Spleen (tissue), 11 donors: ENCODE data around the gene MAP4K1. TPM values are rescaled to one million over a fixed set of nuclear protein-coding genes. Genes with fewer than 3 reads are reported as not detected.

Source experiments
- DNase-seq: peaks from one replicate; pipeline ENCODE4 v3.0.0-alpha.2; 2020
- H3K27ac ChIP-seq, 8 donors: fragments of 200-600 bp; sonication (generic) in 7 of 8; 1 replicate in 4 of 8; 2 replicates in 4 of 8; pipeline versions ENCODE4 v1.5.0 to v1.8.0; 2016 to 2021; ENCODE audit warnings: inconsistent platforms in 4 of 8, mild to moderate bottlenecking in 4 of 8, moderate library complexity in 1 of 8
- H3K27me3 ChIP-seq, 7 donors: fragments of 200-600 bp; sonication (generic) in 6 of 7; replicated peaks in 1 of 7; 1 replicate in 4 of 7; 2 replicates in 3 of 7; pipeline versions ENCODE4 v1.5.0 to v1.8.0; 2016 to 2021; ENCODE audit warnings: inconsistent platforms in 3 of 7, mild to moderate bottlenecking in 1 of 7
- H3K36me3 ChIP-seq, 6 donors: fragments of 200-600 bp; sonication (generic) in 5 of 6; 1 replicate in 4 of 6; 2 replicates in 2 of 6; pipeline versions ENCODE4 v1.5.0 to v1.8.0; 2016 to 2021; ENCODE audit warnings: inconsistent platforms in 2 of 6
- H3K4me1 ChIP-seq, 6 donors: fragments of 200-600 bp; sonication (generic) in 5 of 6; 1 replicate in 3 of 6; 2 replicates in 3 of 6; pipeline versions ENCODE4 v1.5.0 to v1.8.0; 2016 to 2021; ENCODE audit warnings: inconsistent platforms in 3 of 6
- H3K4me3 ChIP-seq, 8 donors: fragments of 200-600 bp; sonication (generic) in 7 of 8; 1 replicate in 4 of 8; 2 replicates in 4 of 8; pipeline versions ENCODE4 v1.5.0 to v1.8.0; 2016 to 2021; ENCODE audit warnings: inconsistent platforms in 4 of 8, mild to moderate bottlenecking in 4 of 8, moderate library complexity in 2 of 8
- H3K9me3 ChIP-seq, 8 donors: fragments of 200-600 bp; sonication (generic) in 7 of 8; 1 replicate in 4 of 8; 2 replicates in 4 of 8; pipeline versions ENCODE4 v1.5.0 to v1.8.0; 2016 to 2021; ENCODE audit warnings: inconsistent platforms in 4 of 8
- POLR2A ChIP-seq, 3 donors: fragments of 450-650 bp; IDR thresholded peaks; one replicate each; pipeline ENCODE4 v1.5.1; 2017; ENCODE audit warnings: antibody characterized with exemption in 3 of 3, mild to moderate bottlenecking in 1 of 3
- POLR2AphosphoS5 ChIP-seq, 3 donors: sonication (generic); formaldehyde crosslinking; IDR thresholded peaks; one replicate each; pipeline ENCODE4 v1.5.1; 2017; ENCODE audit warnings: antibody characterized with exemption in 3 of 3
- WGBS, 5 donors: extraction: QIAGEN DNeasy Blood & Tissue Kit in 3 of 5; methylation state at CpG; one replicate each; pipeline versions ENCODE4 v1.1.5 to v1.1.7; 2013 to 2018; 5-methylcytosine and 5-hydroxymethylcytosine counted together
- intact Hi-C: fragments of 100-400 bp; cut with DNase I; formaldehyde crosslinking; loops from one replicate; pipeline ENCODE4 v1.15.0; 2023; ENCODE audit warnings: low total_unique reads
- polyA plus RNA-seq, 3 donors: library from polyadenylated mRNA; stranded (reverse); fragments of 200-250 nt; gene quantifications; one replicate each; pipeline ENCODE4 v1.2.1, GENCODE V29; 2013
- total RNA-seq, 7 donors: library from RNA; depleted of rRNA in 3 of 7; stranded (reverse); fragments of >200 nt in 3 of 7; fragmentation: NEBNext Ultra II Directional in 4 of 7; extraction: Animal tissue kit (Norgen Biotek cat#: 25700) in 4 of 7; gene quantifications; one replicate each; pipeline versions ENCODE4 v1.1.0 to v1.2.1, GENCODE V29; 2016 to 2021
- TF ChIP-seq, protein P1 (sequence below), 11 experiments: fragments of 200-600 bp in 7 of 11; fragments of 450-650 bp in 4 of 11; sonication (generic) in 4 of 11; IDR thresholded peaks in 8 of 11; conservative IDR thresholded peaks in 3 of 11; 1 replicate in 7 of 11; 2 replicates in 4 of 11; pipeline versions ENCODE4 v1.4.0 to v1.8.0; 2016 to 2021; ENCODE audit warnings: antibody characterized with exemption in 11 of 11, inconsistent platforms in 4 of 11, mild to moderate bottlenecking in 1 of 11
- donor health status: healthy with polysubstance abuse.
- donor health status: DM: no; HTN: no; CAD: no; lungs with moderate emphysema.
- donor health status: DM: no; HTN: no; CAD: no.
- donor health status: Bipolar disorder and iron deficiency.
- donor health status: healthy.
- donor health status: DM: no; HTN: no; CAD: no.
- donor health status: DM: yes; HTN: yes; CAD: no.

MAP4K1 gene
- total and polyA plus RNA-seq, 10 donors = 58.2 to 163 (median 123) TPM

DNA sequence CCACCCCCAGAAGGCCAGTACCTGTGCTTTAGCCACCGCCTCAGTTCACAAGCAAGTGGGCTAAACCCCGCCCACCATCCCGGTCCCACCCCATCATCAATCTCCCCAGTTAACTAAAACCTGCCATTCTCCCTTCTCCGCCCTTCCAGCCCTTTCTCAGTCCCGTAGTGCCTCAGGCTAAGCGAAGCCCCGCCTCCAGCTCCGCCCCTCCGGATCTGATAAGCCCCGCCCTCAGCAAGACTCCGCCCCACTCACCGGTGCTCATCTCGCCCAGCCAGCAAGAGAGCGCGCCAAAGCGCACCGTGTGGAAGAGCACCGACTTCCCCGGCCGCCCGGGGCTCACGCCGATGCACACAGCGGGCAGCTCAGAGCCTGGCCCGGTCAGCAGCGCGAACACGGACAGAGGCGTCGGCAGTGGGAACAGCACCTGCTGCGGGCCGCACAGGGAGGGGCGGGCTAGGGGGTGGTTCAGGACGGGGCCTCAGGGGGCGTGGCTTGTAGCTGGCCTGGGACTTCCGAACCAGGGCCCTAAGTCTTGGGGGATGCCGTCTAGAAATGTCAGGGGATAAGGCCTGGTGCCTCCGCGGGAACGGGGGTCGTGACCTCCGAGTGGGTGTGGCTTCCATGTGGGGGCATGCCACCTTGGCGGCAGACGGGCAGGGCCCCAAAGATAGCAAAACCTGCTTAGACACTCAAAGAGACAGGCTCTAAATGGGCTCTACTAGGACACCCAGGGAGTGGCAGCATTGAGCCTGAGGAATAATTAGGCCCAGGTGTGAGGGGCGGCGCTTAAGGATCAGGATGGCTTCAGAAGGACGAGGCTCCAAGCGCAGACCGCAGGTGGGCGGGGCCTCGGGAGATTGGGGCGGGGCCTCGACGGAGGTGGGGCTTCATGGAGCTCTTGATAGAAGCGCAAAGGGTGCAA, 21.4 kb downstream of the MAP4K1 start:
- 63 to 77% (median 70%) methylated on average over 36 to 55 of the region's 55 CpGs for WGBS, 5 donors
- no peak for DNase-seq
- Histone ChIP-seq H3K27ac (no peak overlapping the region), H3K4me1 (peaks cover 0 to 8% (median 0%) of the 10 kb centered on the region in 6 donors), H3K36me3 (peaks cover 0 to 94% (median 46%) of the 10 kb centered on the region in 6 donors), H3K27me3 (no peaks in the 10 kb centered on the region), H3K4me3 (peak overlapping the region in 1 of 8 donors; percentile 17), H3K9me3 (no peaks in the 10 kb centered on the region)
- intact Hi-C loops = no loop called here
- TF ChIP-seq POLR2AphosphoS5 (IDR thresholded peaks at IDR 0.05) (peak in 1 of 3 donors; percentile 49), POLR2A (IDR thresholded peaks at IDR 0.05) (no peak)
- TF ChIP-seq, protein P1, sequence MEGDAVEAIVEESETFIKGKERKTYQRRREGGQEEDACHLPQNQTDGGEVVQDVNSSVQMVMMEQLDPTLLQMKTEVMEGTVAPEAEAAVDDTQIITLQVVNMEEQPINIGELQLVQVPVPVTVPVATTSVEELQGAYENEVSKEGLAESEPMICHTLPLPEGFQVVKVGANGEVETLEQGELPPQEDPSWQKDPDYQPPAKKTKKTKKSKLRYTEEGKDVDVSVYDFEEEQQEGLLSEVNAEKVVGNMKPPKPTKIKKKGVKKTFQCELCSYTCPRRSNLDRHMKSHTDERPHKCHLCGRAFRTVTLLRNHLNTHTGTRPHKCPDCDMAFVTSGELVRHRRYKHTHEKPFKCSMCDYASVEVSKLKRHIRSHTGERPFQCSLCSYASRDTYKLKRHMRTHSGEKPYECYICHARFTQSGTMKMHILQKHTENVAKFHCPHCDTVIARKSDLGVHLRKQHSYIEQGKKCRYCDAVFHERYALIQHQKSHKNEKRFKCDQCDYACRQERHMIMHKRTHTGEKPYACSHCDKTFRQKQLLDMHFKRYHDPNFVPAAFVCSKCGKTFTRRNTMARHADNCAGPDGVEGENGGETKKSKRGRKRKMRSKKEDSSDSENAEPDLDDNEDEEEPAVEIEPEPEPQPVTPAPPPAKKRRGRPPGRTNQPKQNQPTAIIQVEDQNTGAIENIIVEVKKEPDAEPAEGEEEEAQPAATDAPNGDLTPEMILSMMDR (IDR thresholded peaks at IDR 0.05 in 8 of 11, conservative IDR thresholded peaks at IDR 0.05 in 3 of 11) = no peak

DNA sequence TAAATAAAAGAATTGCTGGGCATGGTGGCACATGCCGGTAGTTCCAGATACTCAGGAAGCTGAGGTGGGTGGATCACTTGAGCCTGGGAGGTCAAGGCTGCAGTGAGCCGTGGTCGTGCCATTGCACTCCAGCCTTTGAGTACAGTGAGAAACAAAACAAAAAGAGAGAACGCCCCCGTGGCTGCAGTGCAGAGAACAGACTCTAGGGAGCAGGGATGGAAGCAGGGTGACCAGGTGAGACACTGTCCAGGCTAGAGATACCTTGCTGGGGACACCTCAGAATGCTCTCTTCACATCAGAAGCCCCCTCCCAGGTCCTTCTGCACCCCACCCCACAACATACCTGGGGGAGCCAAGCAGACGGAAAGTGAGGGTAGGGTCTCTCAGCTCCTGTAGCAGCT, 24.8 kb downstream of the MAP4K1 start:
- TF ChIP-seq, protein P1 (IDR thresholded peaks at IDR 0.05 in 8 of 11, conservative IDR thresholded peaks at IDR 0.05 in 3 of 11) = no peak
- TF ChIP-seq POLR2AphosphoS5 (IDR thresholded peaks at IDR 0.05) = no peak
- TF ChIP-seq POLR2A (IDR thresholded peaks at IDR 0.05) = no peak
- no peaks in the 10 kb centered on the region for H3K27me3 ChIP-seq
- H3K9me3 ChIP-seq = no peaks in the 10 kb centered on the region
- no peak overlapping the region for H3K4me3 ChIP-seq
- no peak for DNase-seq
- no peak overlapping the region for H3K27ac ChIP-seq
- intact Hi-C loops = no loop called here
- 72 to 83% (median 81%) methylated on average over 6 of the region's 6 CpGs for WGBS, 5 donors
- peaks cover 0 to 97% (median 47%) of the 10 kb centered on the region in 6 donors for H3K36me3 ChIP-seq
- peaks cover 0 to 8% (median 0%) of the 10 kb centered on the region in 6 donors for H3K4me1 ChIP-seq

DNA sequence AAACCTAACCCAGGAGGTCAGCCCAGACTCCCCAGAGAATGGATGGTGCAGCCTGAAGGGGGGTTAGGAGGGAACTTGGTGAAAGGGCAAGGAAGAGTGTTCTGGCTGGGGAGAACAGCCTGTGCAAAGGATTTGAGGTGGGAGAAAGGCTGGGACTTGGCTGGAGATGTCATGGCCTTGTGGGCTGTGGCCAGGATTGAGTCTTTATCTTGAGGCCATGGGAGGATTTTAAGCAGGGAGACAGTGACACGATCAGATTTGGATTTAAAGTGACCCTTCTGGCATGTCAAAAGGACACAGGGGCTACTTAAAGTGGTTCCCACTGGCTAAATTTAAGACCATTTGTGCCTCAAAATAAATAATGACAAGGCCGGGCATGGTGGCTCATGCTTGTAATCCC, 29.7 kb downstream of the MAP4K1 start:
- 81 to 93% (median 86%) methylated on average over 2 of the region's 2 CpGs for WGBS, 5 donors
- no peak for TF ChIP-seq POLR2AphosphoS5 (IDR thresholded peaks at IDR 0.05)
- no peaks in the 10 kb centered on the region for H3K27me3 ChIP-seq
- no peaks in the 10 kb centered on the region for H3K9me3 ChIP-seq
- peaks cover 0 to 64% (median 26%) of the 10 kb centered on the region in 6 donors for H3K36me3 ChIP-seq
- DNase-seq = no peak
- peaks cover 0 to 12% (median 7%) of the 10 kb centered on the region in 6 donors for H3K4me1 ChIP-seq
- H3K4me3 ChIP-seq = no peak overlapping the region
- no peak overlapping the region for H3K27ac ChIP-seq
- intact Hi-C loops = no loop called here

DNA sequence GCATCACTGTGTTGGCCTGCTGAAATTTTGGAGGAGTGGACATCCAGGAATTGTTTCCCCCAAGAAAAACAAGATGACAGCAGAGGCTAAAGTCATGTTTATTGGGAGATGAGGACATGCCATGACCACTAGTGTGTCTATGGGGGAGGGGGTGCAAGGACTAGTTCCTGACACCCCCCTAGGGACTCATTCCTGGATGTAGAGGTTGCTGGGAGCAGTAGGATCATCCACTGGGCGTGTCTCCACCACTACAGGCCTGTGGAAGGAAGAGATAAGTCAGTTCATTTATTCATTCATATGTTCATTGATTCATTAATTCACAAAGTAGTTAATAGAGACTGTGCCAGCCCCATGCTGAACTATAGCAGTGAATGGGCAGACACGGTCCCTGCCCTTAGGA, 30.2 kb downstream of the MAP4K1 start:
- Histone ChIP-seq H3K27ac (no peak overlapping the region), H3K4me3 (no peak overlapping the region), H3K27me3 (no peaks in the 10 kb centered on the region), H3K4me1 (peaks cover 0 to 14% (median 8%) of the 10 kb centered on the region in 6 donors), H3K9me3 (no peaks in the 10 kb centered on the region), H3K36me3 (peaks cover 0 to 59% (median 22%) of the 10 kb centered on the region in 6 donors)
- no peak for DNase-seq
- intact Hi-C loops = no loop called here
- TF ChIP-seq, protein P1 (IDR thresholded peaks at IDR 0.05 in 8 of 11, conservative IDR thresholded peaks at IDR 0.05 in 3 of 11) = no peak
- TF ChIP-seq POLR2AphosphoS5 (IDR thresholded peaks at IDR 0.05) (no peak), POLR2A (IDR thresholded peaks at IDR 0.05) (no peak)
- WGBS, 5 donors = 89 to 98% (median 93%) methylated on average over 2 of the region's 2 CpGs
